ENCODE results near the gene CFAP69. TPM values are rescaled to one million over a fixed set of nuclear protein-coding genes. Genes with fewer than 3 reads are reported as not detected.
A peak's percentile ranks its signal among the peaks of the same experiment; 100 is the strongest.
"Not testable (repeated sequence)": the region's sequence is repeated elsewhere in the genome, so short reads cannot be mapped to it uniquely, and the experiment has no call there.

The CFAP69 gene
- total and polyA plus RNA-seq, 8 donors = 4.5 to 14.0 (median 11.3) TPM

DNA sequence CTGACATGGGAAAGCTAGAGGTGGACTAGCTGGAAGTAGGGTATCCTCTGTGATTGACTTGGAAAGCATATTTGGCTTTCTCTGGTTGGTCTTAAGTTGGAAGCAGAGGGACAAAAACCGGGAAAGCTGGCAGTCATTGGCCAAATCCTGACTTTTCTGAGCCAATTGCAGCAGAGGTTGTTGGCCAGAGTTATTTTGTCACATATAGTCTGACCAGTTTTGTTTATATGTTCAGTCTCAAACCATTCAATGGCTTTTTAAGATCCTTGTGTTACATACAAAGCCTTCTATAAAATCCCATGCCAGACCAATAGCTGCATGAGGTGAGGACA is 6.3 kb downstream of the CFAP69 start:
- H3K4me3 ChIP-seq = no peak overlapping the region
- no peaks in the 10 kb centered on the region for H3K36me3 ChIP-seq
- H3K9me3 ChIP-seq = no peaks in the 10 kb centered on the region
- ATAC-seq = no peak
- DNase-seq = no peak
- no peaks in the 10 kb centered on the region for H3K4me1 ChIP-seq
- TF ChIP-seq, protein P1, sequence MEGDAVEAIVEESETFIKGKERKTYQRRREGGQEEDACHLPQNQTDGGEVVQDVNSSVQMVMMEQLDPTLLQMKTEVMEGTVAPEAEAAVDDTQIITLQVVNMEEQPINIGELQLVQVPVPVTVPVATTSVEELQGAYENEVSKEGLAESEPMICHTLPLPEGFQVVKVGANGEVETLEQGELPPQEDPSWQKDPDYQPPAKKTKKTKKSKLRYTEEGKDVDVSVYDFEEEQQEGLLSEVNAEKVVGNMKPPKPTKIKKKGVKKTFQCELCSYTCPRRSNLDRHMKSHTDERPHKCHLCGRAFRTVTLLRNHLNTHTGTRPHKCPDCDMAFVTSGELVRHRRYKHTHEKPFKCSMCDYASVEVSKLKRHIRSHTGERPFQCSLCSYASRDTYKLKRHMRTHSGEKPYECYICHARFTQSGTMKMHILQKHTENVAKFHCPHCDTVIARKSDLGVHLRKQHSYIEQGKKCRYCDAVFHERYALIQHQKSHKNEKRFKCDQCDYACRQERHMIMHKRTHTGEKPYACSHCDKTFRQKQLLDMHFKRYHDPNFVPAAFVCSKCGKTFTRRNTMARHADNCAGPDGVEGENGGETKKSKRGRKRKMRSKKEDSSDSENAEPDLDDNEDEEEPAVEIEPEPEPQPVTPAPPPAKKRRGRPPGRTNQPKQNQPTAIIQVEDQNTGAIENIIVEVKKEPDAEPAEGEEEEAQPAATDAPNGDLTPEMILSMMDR (IDR thresholded peaks at IDR 0.05) = no peak
- peaks cover 0 to 12% of the 10 kb centered on the region in 2 donors for H3K27me3 ChIP-seq
- intact Hi-C loops (cut with DNase I) = no loop called here
- H3K27ac ChIP-seq = peak overlapping the region in 1 of 2 donors; percentile 76

DNA sequence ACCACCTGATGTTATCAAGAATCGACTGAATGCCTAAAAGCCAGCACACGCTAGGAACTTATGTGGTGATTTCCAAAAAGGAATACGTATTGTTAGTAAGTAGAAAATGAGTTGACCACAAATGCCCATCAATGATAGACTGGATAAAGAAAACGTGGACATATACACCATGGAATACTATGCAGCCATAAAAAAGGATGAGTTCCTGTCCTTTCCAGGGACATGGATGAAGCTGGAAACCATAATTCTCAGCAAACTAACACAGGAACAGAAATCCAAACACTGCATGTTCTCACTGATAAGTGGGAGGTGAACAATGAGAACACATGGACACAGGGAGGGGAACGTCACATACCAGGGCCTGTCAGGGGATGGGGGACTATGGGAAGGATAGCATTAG is 11.0 kb downstream of the CFAP69 start:
- H3K4me1 ChIP-seq; H3K4me3 ChIP-seq; H3K27me3 ChIP-seq; H3K9me3 ChIP-seq; H3K27ac ChIP-seq; H3K36me3 ChIP-seq; intact Hi-C loops (cut with DNase I); ATAC-seq; DNase-seq: not testable (repeated sequence)

DNA sequence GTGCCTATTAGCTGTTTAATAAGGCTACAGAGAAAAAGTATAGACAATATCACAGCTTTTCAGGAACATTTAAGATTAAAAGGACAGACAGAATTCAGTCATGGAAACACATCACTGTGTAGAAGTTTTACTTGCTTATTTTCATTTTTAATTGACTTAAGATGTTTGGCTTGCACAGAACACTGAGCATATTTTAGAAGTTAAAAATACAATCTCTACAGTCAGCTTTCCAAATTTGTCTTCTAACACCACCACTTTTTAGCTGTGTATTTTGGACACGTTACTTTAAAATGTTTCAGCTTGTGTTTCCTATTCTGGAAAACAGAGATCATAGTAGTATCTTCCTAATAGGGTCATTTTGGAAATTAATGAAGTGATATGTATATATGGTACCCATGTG is 11.8 kb downstream of the CFAP69 start:
- ATAC-seq = no peak
- H3K4me1 ChIP-seq = no peaks in the 10 kb centered on the region
- H3K9me3 ChIP-seq = no peaks in the 10 kb centered on the region
- no peak for DNase-seq
- no peaks in the 10 kb centered on the region for H3K27me3 ChIP-seq
- no peak overlapping the region for H3K4me3 ChIP-seq
- intact Hi-C loops (cut with DNase I) = no loop called here
- peak overlapping the region in 1 of 2 donors; percentile 28 for H3K27ac ChIP-seq
- no peaks in the 10 kb centered on the region for H3K36me3 ChIP-seq
- TF ChIP-seq, protein P1 (IDR thresholded peaks at IDR 0.05) = no peak

DNA sequence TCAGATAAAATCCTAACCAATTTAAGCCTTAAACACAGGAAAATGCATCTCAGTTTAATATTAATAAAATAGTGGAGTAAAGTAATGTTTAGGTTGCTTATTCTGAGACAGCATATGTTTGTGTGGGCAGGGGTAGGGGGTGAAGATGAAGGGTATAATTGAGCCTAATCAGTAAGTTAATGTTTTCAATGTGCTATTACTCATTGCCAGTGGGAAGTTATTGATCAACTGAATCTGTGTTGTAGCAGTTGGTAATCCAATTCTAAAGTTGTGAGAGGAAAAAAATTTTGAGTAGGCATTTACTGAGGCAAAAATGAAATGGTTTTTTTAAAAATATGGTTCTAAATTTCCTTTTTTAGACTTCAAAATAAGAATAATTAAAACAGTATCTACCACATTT is 16.5 kb downstream of the CFAP69 start:
- H3K27ac ChIP-seq = no peak overlapping the region
- H3K4me3 ChIP-seq = no peak overlapping the region
- intact Hi-C loops (cut with DNase I) = no loop called here
- TF ChIP-seq, protein P1 (IDR thresholded peaks at IDR 0.05) = no peak
- no peaks in the 10 kb centered on the region for H3K9me3 ChIP-seq
- DNase-seq = no peak
- no peaks in the 10 kb centered on the region for H3K27me3 ChIP-seq
- H3K4me1 ChIP-seq = no peaks in the 10 kb centered on the region
- no peak for ATAC-seq
- H3K36me3 ChIP-seq = no peaks in the 10 kb centered on the region

DNA sequence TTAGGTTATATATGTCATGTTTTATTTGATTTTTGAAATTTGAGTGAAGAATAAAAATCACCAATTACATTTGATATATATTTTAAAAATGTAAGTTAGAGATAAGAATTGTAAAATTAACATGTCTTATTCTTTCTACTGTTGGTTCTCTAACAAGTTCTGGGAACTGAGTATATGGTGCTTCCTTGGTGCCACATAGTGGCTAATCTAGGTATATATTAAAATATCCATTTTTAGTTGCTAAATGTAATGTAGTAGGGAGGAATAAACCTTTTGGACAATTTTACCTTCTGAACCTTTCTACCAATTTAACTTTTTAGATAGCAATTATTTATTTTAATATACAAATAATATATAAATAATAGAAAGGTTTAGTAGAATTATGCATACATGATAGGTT is 17.5 kb downstream of the CFAP69 start:
- ATAC-seq = peak; percentile 71
- Histone ChIP-seq H3K4me3 (no peak overlapping the region), H3K36me3 (no peaks in the 10 kb centered on the region), H3K9me3 (no peaks in the 10 kb centered on the region), H3K4me1 (no peaks in the 10 kb centered on the region), H3K27ac (no peak overlapping the region), H3K27me3 (no peaks in the 10 kb centered on the region)
- TF ChIP-seq, protein P1 (IDR thresholded peaks at IDR 0.05) = peak in 1 of 2 donors; percentile 27
- peak in 1 of 4 donors; percentile 41 for DNase-seq
- intact Hi-C loops (cut with DNase I) = no loop called here

DNA sequence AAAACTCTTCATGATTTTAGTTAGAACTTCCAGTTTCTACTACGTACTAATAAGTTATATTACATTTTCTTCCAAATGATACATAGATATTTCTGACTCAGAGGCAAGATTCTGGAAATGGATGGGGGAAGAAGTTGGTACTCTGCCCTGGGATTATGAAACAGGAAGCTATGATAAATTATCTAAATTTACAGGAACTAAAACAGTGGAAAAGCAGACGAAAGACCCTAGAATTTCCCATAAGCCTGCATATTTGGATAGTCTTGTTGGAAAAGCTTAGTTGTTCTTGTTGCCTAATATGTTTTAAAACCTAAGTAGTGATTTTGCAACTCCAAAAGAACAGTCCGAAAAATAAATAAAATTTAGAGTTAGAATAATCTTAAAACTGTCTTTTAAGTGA is 21.8 kb downstream of the CFAP69 start:
- TF ChIP-seq, protein P1 (IDR thresholded peaks at IDR 0.05) = no peak
- no peaks in the 10 kb centered on the region for H3K27me3 ChIP-seq
- H3K36me3 ChIP-seq = no peaks in the 10 kb centered on the region
- intact Hi-C loops (cut with DNase I) = no loop called here
- ATAC-seq (peak; percentile 44), DNase-seq (peak in 1 of 4 donors; percentile 15)
- peak overlapping the region; percentile 35 to 57 for H3K27ac ChIP-seq
- no peaks in the 10 kb centered on the region for H3K4me1 ChIP-seq
- no peaks in the 10 kb centered on the region for H3K9me3 ChIP-seq
- H3K4me3 ChIP-seq = no peak overlapping the region
